ENCODE data around the gene NCAPD2.

NCAPD2 gene

DNA sequence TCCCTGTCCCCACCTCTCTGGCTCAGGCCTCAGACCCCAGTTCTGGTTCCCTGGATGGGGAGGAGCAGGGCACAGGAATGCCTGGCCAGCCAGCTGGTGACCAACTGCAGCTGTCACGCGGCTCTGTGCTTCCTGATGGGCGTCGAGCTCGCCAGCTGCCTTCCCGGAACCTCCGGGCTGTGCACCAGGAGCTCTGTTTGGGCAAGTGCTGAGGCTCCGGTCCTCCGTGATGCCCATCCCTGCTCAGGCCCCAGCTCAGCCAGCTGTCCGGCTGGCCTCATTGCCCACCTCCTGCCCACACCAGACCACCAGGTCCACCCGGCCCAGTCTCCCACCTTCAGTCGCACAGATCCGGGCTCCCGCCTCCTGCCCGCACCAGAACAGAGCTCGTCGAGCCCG, 57.2 kb downstream of the NCAPD2 start:
- H3K4me3 ChIP-seq (ENCODE audit: low read depth, low read length), result no peak overlapping the region
- DNase-seq, result no peak
- TF ChIP-seq, protein P1, sequence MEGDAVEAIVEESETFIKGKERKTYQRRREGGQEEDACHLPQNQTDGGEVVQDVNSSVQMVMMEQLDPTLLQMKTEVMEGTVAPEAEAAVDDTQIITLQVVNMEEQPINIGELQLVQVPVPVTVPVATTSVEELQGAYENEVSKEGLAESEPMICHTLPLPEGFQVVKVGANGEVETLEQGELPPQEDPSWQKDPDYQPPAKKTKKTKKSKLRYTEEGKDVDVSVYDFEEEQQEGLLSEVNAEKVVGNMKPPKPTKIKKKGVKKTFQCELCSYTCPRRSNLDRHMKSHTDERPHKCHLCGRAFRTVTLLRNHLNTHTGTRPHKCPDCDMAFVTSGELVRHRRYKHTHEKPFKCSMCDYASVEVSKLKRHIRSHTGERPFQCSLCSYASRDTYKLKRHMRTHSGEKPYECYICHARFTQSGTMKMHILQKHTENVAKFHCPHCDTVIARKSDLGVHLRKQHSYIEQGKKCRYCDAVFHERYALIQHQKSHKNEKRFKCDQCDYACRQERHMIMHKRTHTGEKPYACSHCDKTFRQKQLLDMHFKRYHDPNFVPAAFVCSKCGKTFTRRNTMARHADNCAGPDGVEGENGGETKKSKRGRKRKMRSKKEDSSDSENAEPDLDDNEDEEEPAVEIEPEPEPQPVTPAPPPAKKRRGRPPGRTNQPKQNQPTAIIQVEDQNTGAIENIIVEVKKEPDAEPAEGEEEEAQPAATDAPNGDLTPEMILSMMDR (IDR thresholded peaks at IDR 0.05; ENCODE audit: low read depth, low read length), result no peak
- H3K27ac ChIP-seq, result no peak overlapping the region
- H3K36me3 ChIP-seq, result peaks cover 68% of the 10 kb centered on the region
- H3K27me3 ChIP-seq (ENCODE audit: insufficient read depth, low read depth, severe bottlenecking), result no peaks in the 10 kb centered on the region
- no peaks in the 10 kb centered on the region for H3K9me3 ChIP-seq (ENCODE audit: severe bottlenecking)

- DNase-seq, result no peak
- Histone ChIP-seq H3K27me3 (ENCODE audit: insufficient read depth, low read depth, severe bottlenecking) (no peaks in the 10 kb centered on the region), H3K27ac (no peak overlapping the region), H3K9me3 (ENCODE audit: severe bottlenecking) (no peaks in the 10 kb centered on the region), H3K4me3 (ENCODE audit: low read depth, low read length) (no peak overlapping the region), H3K36me3 (peaks cover 67% of the 10 kb centered on the region)
- TF ChIP-seq, protein P1 (IDR thresholded peaks at IDR 0.05; ENCODE audit: low read depth, low read length), result no peak
Observed at GRCh38 chr12:6551496-6552139, 57.7 kb downstream of the NCAPD2 start.

- TF ChIP-seq, protein P1 (IDR thresholded peaks at IDR 0.05; ENCODE audit: low read depth, low read length), result no peak
- Histone ChIP-seq H3K27ac (no peak overlapping the region), H3K36me3 (peaks cover 67% of the 10 kb centered on the region), H3K27me3 (ENCODE audit: insufficient read depth, low read depth, severe bottlenecking) (no peaks in the 10 kb centered on the region), H3K4me3 (ENCODE audit: low read depth, low read length) (no peak overlapping the region), H3K9me3 (ENCODE audit: severe bottlenecking) (no peaks in the 10 kb centered on the region)
- no peak for DNase-seq
Observed at GRCh38 chr12:6552140-6552551, 58.2 kb downstream of the NCAPD2 start.

GRCh38 chr12:6553051-6553868, 59.4 kb downstream of the NCAPD2 start:
- Histone ChIP-seq H3K4me3 (ENCODE audit: low read depth, low read length) (no peak overlapping the region), H3K27me3 (ENCODE audit: insufficient read depth, low read depth, severe bottlenecking) (no peaks in the 10 kb centered on the region)

GRCh38 chr12:6554168-6555017, 60.5 kb downstream of the NCAPD2 start:
- Histone ChIP-seq H3K27ac (peak overlapping the region; percentile 49), H3K36me3 (peaks cover 64% of the 10 kb centered on the region)

More at GRCh38 chr12:6553051-6553868, 59.4 kb downstream of the NCAPD2 start:
- TF ChIP-seq, protein P1 (IDR thresholded peaks at IDR 0.05; ENCODE audit: low read depth, low read length), result no peak
- Histone ChIP-seq H3K9me3 (ENCODE audit: severe bottlenecking) (no peaks in the 10 kb centered on the region), H3K27ac (no peak overlapping the region), H3K36me3 (peaks cover 63% of the 10 kb centered on the region)
- DNase-seq, result no peak

More at GRCh38 chr12:6554168-6555017, 60.5 kb downstream of the NCAPD2 start:
- TF ChIP-seq, protein P1 (IDR thresholded peaks at IDR 0.05; ENCODE audit: low read depth, low read length), result peak; percentile 74
- DNase-seq, result peak; percentile 90
- H3K27me3 ChIP-seq (ENCODE audit: insufficient read depth, low read depth, severe bottlenecking), result no peaks in the 10 kb centered on the region
- no peaks in the 10 kb centered on the region for H3K9me3 ChIP-seq (ENCODE audit: severe bottlenecking)
- H3K4me3 ChIP-seq (ENCODE audit: low read depth, low read length), result peak overlapping the region; percentile 94

All from WERI-Rb-1 (cell line).